NCI-H2227 treated with DMSO at 0.1 percent for 48 hours (cell line): ENCODE data around the gene RBKS.

Experiments used
- DNase-seq: peaks from one replicate; lab custom pipeline; 2025; lab: John Stamatoyannopoulos, UW

Gene RBKS

DNA sequence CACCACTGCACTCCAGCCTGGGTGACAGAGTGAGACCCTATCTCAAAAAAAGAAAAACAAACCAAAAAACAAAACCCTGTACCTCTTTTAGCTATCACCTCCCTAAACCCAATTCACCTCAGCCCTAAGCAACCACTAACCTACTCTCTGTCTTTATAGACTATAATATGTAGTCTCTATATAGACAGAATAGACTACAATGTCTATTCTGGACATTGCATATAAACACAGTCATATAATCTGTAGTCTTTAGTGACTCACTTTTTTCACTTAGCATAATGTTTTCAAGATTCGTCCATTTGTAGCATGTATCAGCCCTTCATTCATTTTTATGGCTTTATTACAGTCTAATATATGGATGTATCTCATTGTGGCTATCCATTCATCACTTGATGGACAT, 155.9 kb downstream of the RBKS start:
- no peak for DNase-seq
